DMS79 (cell line): ENCODE results near the gene CYP4F11.
"Not testable (repeated sequence)": the region's sequence is repeated elsewhere in the genome, so short reads cannot be mapped to it uniquely, and the experiment has no call there.

ENCODE experiments used
- DNase-seq: peaks from one replicate; lab custom pipeline; 2025; lab: John Stamatoyannopoulos, UW

Gene CYP4F11

DNA sequence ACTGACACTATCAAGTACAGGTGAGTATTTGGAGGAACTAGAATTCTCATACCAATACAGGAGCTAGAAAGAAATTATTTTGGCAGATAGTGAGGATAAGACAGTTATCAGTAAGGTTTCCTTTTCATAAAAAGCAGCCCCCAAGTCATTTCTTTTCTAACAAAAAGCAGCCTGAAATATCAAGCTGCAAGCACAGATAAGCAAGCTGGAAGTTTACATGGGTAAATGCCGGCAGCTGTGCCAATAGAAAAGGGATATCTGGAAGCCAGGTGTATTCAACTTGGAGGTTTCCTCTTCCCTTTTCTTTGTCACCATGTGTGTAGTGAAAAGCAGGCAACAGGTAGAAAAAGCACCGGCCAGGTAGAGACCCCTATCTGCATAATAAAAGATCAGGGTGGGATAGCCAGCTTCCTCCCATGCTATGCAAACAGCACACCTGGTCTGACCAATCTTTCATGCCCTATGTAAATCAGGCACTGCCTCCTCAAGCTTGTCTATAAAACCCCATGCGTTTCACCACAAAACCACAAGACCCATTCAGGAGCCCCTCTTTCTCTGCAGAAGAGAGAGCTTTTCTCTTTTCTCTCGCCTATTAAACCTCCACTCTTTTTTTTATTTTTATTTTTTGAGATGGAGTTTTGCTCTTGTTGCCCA, 59.4 kb downstream of the CYP4F11 start:
- DNase-seq: no peak

DNA sequence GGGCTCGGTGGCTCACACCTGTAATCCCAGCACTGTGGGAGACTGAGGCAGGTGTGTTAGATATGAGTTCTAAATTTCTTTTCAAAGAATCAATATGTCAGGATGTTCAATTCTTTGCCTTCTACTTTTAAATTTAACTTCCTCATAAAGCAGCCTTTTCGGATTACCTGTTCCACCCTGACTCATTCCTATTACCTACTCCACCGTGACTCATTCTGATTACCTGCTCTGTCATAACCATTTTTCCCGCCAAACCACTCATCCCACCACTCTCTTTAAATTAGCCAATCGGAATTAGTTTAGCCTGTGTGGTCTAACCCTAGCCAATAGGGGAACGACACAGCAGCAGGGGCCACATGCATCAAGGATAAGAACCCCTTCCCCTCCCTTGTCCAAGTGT, 60.6 kb downstream of the CYP4F11 start:
- not testable (repeated sequence) for DNase-seq

DNA sequence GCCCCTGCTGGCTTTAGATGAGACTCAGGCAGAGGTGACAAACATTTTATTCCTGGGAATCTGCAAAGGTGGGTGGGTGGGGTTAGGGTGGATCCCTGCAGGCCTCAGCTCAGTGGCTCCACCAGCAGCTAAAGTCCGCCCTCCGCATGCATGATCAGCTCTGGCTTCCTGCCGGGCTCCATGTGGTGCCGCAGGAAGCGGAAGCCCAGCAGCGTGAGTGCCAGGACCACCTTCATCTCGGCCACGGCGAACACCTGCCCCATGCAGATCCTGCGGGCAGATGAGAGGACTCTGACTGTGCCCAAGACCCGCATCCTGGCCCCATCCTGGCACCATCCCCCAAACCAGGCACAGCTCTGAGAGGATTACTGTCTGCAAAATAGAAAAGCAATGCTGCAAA, 62.8 kb downstream of the CYP4F11 start:
- no peak for DNase-seq

DNA sequence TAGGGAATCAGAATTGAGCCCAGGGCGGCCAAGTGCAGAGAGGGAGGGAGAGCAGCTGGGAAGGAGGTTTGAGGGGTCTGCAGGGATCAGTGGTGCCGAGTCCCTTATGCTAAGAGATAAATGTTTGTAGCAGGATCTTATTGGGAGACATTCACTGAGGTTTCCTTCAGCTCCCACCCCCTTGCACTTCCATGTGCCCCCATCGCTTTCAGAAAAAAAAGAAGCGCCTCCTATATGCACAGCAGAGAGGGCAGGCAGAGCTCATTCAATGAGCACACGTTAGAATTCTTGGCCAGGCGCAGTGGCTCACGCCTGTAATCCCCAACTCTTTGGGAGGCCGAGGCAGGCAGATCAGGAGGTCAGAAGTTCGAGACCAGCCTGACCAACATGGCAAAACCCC, 64.5 kb downstream of the CYP4F11 start:
- no peak for DNase-seq

DNA sequence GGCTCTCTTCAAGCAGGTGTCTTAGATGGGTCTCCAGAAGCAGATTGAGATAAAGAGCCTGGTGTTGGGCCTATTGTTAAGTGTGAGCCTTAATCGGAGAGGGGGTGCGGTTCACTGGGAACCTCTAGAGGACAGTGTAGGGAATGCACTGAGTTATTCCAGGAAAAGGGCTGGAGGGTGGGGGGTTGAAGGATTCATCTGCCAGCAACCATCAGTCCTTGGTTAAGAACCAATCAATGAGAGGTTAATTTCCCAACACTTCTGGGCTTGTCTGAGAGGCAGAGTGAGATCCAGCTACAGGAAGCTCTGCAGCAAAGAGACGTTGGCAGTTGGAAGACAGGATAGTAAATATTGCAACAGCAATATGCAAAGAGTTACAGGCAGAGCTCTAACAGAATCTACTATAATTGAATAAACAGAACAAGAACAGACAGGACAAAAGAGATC, 65.2 kb downstream of the CYP4F11 start:
- peak; percentile 20 for DNase-seq

DNA sequence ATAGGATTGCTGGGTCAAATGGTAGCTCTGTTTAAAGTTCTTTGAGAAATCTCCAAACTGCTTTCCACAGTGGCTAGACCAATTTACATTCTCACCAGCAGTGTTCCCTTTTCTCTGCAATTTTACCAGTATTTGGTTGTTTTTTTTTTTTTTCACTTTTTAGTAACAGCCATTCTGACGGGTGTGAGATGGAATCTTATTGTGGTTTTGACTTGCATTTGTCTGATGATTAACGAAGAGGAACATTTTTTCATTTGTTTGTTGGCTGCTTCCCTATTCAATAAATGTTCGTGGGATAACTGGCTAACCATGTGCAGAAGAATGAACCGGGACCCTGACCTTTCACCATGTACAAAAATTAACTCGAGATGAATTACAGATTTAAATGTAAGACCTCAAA, 67.7 kb downstream of the CYP4F11 start:
- no peak for DNase-seq

DNA sequence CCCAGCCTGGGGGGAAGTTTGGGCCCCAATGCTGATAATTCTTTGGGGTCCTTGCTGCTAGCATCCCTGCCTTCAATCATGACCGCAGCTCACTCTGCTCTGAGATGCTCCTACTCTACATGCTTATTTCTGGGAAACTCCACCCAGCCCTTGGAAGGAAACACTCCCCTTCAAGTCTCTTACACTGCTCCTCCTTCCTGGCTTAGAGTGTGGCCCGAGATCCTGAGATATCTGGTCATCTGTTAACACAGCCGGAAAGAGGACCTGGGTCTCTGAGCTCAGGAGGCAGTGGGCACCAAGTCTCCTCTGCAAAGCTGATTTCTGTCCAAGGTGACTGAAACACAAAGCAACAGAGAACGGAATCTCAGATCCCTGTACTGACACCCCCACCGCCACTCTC, 69.5 kb downstream of the CYP4F11 start:
- no peak for DNase-seq

DNA sequence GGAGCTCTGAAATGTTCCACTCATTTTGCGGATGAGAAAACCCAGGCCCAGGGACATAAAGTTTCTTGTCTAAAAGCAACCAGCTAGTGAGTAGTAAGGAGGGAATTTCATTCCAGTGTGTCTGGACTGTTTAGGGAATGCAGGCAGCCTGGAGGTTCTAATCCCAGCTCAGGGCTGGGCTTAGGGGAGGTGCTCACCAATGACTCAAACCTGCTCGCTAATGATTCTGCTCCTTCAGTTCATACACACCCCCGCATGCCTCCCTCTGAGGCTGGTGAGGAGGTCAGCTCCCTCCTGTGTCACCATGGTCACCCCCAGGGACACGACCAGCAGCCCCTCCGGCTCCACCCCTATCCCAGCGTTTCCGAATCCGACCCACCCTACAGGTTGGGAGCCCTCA, 71.1 kb downstream of the CYP4F11 start:
- no peak for DNase-seq

DNA sequence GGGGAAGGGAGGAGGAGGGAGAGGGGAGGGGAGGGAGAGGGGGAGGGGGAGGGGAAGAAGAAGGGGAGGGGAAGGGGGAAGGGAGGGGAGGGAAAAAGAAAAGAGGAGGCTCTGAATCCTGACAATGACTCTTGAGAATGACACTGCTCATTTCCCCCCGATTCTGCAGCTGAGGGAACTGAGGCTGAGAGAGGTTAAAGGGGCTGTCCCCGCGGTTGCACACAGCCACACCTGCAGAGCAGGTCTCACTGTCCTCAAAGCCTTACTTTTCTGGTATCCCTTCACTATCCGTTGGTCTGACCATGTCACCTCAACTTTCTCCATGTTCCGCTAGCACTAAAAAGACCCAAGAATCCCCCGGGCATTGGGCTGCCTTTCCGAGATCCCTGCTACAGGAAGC, 71.9 kb downstream of the CYP4F11 start:
- no peak for DNase-seq
